Measurements from ENCODE around the gene LRCOL1. TPM values are rescaled to one million over a fixed set of nuclear protein-coding genes. Genes with fewer than 3 reads are reported as not detected.

LRCOL1 gene
- total RNA-seq, 2 donors from 2014 or later: not detected

- no peak for ATAC-seq
- Histone ChIP-seq H3K4me3 (no peak overlapping the region), H3K36me3 (replicated peaks in 1 of 2; ENCODE audit: insufficient read depth in 1 of 2, low read depth in 2 of 2) (peaks cover 5 to 19% of the 10 kb centered on the region in 2 donors), H3K4me1 (no peaks in the 10 kb centered on the region), H3K27me3 (no peaks in the 10 kb centered on the region), H3K27ac (no peak overlapping the region), H3K9me3 (no peaks in the 10 kb centered on the region)
- no peak for TF ChIP-seq POLR2A (IDR thresholded peaks at IDR 0.05)
- TF ChIP-seq, protein P1, sequence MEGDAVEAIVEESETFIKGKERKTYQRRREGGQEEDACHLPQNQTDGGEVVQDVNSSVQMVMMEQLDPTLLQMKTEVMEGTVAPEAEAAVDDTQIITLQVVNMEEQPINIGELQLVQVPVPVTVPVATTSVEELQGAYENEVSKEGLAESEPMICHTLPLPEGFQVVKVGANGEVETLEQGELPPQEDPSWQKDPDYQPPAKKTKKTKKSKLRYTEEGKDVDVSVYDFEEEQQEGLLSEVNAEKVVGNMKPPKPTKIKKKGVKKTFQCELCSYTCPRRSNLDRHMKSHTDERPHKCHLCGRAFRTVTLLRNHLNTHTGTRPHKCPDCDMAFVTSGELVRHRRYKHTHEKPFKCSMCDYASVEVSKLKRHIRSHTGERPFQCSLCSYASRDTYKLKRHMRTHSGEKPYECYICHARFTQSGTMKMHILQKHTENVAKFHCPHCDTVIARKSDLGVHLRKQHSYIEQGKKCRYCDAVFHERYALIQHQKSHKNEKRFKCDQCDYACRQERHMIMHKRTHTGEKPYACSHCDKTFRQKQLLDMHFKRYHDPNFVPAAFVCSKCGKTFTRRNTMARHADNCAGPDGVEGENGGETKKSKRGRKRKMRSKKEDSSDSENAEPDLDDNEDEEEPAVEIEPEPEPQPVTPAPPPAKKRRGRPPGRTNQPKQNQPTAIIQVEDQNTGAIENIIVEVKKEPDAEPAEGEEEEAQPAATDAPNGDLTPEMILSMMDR (IDR thresholded peaks at IDR 0.05): no peak
- intact Hi-C loops (cut with DNase I): no loop called here
- DNase-seq: no peak
- WGBS, 2 donors: 92 to 95% methylated on average over 3 to 11 of the region's 11 CpGs
Measured at GRCh38 chr12:132575661-132576060, 34.7 kb downstream of the LRCOL1 start.

DNA sequence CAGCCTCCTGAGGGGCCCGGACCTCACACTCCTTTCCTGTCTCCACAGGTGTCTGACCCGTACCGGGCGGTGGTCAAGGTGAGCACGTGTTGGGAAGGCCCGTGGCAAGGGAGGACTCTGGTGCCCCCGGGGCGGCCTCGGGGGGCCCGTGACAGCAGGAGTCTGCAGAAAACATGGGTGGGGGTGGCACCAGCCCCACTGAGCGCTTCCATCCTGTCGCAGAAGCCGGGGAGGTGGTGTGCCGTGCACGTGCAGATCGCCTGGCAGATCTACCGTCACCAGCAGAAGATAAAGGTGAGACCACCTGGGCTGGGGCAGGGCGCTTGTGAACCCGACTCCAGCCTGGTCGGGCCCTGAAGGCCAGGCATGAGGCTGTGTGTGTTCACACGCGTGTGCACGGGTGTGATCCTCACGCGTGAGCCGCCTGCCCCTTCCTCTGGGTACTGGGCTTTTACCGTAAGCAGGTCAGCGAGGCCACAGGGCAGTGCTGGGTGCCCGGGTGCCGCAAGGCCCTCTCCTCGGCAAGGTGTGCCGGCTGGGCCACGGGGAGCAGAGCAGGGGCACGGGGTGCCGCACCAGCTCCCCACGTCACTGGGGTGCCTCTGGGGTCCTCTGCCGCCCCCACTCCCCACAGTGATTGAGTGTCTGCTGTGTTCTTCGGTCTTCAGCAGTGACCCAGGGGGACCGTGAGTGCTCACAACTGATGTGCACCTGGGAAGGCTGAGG is 35.9 kb downstream of the LRCOL1 start:
- DNase-seq: no peak

GRCh38 chr12:132572801-132573760 is 37.3 kb downstream of the LRCOL1 start:
- Histone ChIP-seq H3K36me3 (replicated peaks in 1 of 2; ENCODE audit: insufficient read depth in 1 of 2, low read depth in 2 of 2) (peaks cover 5 to 17% of the 10 kb centered on the region in 2 donors), H3K9me3 (no peaks in the 10 kb centered on the region), H3K27ac (no peak overlapping the region), H3K27me3 (no peaks in the 10 kb centered on the region), H3K4me3 (no peak overlapping the region), H3K4me1 (no peaks in the 10 kb centered on the region)
- 89% methylated on average over 35 of the region's 36 CpGs; no CpG with 5 or more reads in 1 of the 2 donors for WGBS, 2 donors
- DNase-seq: no peak
- no peak for ATAC-seq
- intact Hi-C loops (cut with DNase I): no loop called here
- TF ChIP-seq, protein P1 (IDR thresholded peaks at IDR 0.05): no peak

More for the DNA sequence above, 35.9 kb downstream of the LRCOL1 start:
- Histone ChIP-seq H3K9me3 (no peaks in the 10 kb centered on the region), H3K27ac (no peak overlapping the region), H3K36me3 (replicated peaks in 1 of 2; ENCODE audit: insufficient read depth in 1 of 2, low read depth in 2 of 2) (peaks cover 5 to 19% of the 10 kb centered on the region in 2 donors), H3K4me3 (no peak overlapping the region), H3K27me3 (no peaks in the 10 kb centered on the region), H3K4me1 (no peaks in the 10 kb centered on the region)
- intact Hi-C loops (cut with DNase I): no loop called here
- no peak for ATAC-seq
- no peak for TF ChIP-seq POLR2A (IDR thresholded peaks at IDR 0.05)
- TF ChIP-seq, protein P1 (IDR thresholded peaks at IDR 0.05): no peak
- WGBS, 2 donors: 97 to 100% methylated on average over 3 to 34 of the region's 39 CpGs

- WGBS, 2 donors: 89 to 91% methylated on average over 14 to 25 of the region's 26 CpGs
- Histone ChIP-seq H3K9me3 (no peaks in the 10 kb centered on the region), H3K27me3 (no peaks in the 10 kb centered on the region), H3K4me1 (no peaks in the 10 kb centered on the region), H3K27ac (no peak overlapping the region), H3K4me3 (no peak overlapping the region), H3K36me3 (replicated peaks in 1 of 2; ENCODE audit: insufficient read depth in 1 of 2, low read depth in 2 of 2) (peaks cover 0 to 13% of the 10 kb centered on the region in 2 donors)
- no peak for ATAC-seq
- no peak for TF ChIP-seq POLR2A (IDR thresholded peaks at IDR 0.05)
- TF ChIP-seq, protein P1 (IDR thresholded peaks at IDR 0.05): no peak
- intact Hi-C loops (cut with DNase I): no loop called here
- no peak for DNase-seq
Measured at GRCh38 chr12:132572106-132572505, 38.3 kb downstream of the LRCOL1 start.
